Stimulated activated CD8-positive, alpha-beta memory T cell treated with anti-CD3 and anti-CD28 coated beads, Interleukin-12 subunit alpha, Interleukin-12 subunit beta, amount 100 ng/mL, for 4 hours (primary cell): ENCODE data around the gene CIAPIN1.
"Not testable (repeated sequence)": the region's sequence is repeated elsewhere in the genome, so short reads cannot be mapped to it uniquely, and the experiment has no call there.

Source experiments
- DNase-seq: peaks from one replicate; pipeline ENCODE4 v3.0.0-alpha.2; 2020; ENCODE audit warnings: low read depth

Gene CIAPIN1

DNA sequence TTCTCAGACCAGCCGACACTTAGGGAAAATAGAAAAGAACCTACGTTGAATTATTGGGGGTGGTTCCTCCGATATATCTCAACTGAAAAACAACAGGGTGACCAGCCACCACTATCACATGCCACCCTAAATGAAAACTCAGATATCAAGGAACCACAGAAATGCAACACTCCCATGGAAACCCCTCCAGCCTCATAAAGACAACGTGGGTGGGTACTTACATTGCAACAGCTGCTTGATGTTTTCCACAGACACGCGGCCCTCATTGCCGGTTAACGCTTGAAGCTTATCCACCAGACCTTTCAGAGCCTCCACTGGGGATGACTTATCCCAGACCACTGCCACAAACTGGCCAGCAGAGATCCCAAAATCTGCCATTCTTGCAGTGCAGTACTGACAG, 6.6 kb downstream of the CIAPIN1 start:
- DNase-seq = not testable (repeated sequence)

- DNase-seq = not testable (repeated sequence)
Measured at GRCh38 chr16:57439947-57440346, 7.2 kb downstream of the CIAPIN1 start.

DNA sequence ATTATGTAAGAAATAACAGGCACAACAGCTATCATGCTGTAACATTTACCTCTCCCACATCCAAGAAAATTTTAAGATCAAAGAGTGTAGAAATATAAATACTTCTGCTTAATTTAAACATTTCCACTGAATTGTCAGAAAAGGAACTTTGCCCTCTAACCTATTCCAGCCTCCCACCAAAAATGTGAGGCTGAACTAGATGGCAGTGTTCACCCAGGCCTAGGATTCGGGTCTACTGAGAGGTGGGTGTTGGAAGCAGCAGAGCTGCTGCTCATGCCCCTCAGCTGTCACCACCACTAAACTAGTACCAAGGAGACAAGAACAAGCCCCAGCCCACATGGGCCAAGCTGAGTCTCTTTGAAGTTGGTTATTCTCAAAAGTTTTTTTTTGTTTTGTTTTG, 11.3 kb downstream of the CIAPIN1 start:
- no peak for DNase-seq

DNA sequence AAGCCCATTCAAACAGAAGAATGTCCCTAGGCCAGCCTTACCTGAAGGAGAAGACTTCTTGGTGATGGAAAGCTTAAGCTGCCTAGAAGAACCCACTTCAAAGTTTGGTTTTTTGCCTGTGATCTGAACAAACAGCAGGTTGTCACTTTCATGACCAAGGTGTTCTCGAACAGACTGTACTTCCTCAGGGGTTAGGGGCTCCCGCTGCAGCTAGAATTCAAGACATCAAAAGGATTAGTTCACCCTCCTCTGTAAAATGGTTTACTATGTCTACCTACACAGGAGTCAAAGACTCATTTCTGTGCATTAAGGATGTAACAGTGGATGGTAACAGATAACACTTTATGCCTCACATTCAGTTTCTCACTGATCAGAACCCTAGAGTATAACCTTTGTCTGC, 13.2 kb downstream of the CIAPIN1 start:
- no peak for DNase-seq

GRCh38 chr16:57432989-57433388, 14.2 kb downstream of the CIAPIN1 start:
- DNase-seq = no peak

DNA sequence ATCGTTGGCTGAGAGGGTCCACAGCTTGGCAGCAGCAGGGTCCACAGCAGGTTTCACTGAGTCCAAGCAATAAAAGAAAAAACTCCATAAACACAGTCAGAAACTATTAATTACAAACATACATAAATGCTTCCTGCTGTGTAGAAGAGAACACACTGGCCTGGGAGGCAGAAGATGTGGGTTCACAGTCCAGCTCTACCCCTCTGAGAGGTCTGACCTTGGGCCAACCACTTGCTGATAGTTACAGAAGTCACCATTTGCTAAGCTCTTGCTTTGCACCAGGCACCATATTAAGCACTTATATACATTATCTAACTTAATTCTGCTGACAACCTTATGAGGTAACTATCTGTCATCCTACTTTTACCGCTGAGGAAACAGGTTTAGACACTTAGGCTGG, 14.7 kb downstream of the CIAPIN1 start:
- no peak for DNase-seq

DNA sequence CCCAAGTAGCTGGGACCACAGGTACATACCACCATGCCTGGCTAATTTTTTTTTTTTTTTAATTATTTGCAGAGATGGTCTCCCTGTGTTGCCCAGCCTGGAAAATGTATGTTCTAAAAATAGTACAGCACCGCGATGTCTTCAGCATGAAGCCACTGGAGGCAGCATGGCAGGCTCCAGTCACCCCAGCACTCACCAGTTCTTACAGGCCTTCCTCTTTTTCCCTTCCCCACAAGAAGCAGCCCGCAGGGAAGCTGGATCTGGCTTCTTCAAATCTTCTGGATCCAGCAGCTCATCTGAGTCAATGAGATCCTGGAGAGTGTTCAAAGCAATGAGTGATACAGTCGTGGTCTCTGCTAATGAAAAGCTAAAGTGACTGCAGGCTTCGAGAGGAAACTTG, 16.2 kb downstream of the CIAPIN1 start:
- DNase-seq = no peak

DNA sequence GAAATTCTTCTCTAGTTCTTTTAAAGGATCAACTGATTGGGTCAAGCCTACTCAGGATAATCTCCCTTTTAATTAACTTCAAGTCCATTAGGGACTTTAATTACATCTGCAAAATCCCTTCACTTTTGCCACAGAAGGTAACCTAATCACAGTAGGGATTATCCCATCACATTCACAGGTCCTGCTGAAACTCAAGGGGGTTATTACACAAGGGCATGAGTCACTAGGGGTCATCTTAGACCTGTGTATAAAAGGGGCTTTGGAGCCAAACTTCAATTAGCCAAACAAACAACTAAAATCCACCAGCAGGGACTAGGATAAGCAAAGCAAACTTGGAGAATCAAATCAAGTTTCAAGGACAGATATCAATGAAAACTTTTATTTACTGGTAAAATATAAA, 19.4 kb downstream of the CIAPIN1 start:
- DNase-seq = no peak

GRCh38 chr16:57427307-57427706, 19.9 kb downstream of the CIAPIN1 start:
- DNase-seq = no peak

- no peak for DNase-seq
Measured at GRCh38 chr16:57426356-57426755, 20.8 kb downstream of the CIAPIN1 start.

DNA sequence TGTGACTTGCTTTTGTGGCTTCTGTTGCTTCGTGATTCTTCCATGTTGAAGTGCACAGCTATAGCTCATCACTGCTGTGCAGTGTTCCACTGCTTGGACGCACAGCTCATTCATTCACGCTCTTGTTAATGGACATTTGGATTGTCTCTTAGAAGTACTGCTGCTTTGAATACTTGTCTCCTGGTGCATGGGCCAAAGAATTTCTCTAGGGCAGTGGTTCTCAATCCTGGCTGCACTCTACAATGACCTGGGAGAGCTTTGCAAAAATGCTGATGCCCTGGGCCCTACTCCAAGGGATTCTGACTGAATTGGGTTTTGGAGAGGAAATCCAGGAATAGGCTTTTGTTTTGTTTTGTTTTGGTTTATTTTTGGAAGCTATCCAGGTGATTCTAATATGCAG, 22.6 kb downstream of the CIAPIN1 start:
- no peak for DNase-seq

- no peak for DNase-seq
Measured at GRCh38 chr16:57423152-57423551, 24.0 kb downstream of the CIAPIN1 start.

- no peak for DNase-seq
Measured at GRCh38 chr16:57422026-57422944, 24.9 kb downstream of the CIAPIN1 start.

DNA sequence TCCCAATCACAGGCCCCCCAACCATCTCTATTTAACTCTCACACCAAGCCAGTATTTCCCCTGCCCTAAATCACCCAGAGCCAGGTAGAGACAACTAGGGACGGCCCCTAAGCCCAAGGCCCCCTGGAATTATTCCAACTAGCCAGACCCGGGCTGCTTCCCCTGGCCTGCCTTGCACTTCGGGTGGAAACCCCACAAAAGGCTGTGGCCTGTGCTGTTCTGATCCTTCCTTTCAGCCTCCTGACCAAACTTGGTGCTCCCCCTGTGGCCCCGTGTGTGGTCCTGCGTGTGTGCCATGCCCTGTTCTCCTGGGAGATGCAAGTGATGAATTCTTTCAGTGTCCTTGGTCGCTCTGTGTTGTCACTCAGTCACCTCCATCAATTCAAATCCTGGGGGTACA, 27.7 kb downstream of the CIAPIN1 start:
- DNase-seq = no peak

- no peak for DNase-seq
Measured at GRCh38 chr16:57416084-57416483, 31.1 kb downstream of the CIAPIN1 start.

DNA sequence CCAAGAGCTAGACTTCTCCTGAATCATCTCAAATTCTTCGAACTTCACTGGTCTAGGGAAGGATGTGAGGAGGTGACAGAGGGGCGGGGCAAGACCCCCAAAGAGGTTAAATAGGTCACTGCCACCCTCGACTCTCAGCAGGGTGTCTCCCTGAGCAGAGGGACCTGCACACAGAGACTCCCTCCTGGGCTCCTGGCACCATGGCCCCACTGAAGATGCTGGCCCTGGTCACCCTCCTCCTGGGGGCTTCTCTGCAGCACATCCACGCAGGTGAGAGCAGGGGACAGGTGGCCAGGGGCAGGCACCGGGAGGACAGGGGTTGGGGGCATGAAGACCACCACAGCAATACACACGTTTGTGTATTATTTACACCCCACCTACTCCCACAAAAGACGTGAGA, 33.5 kb downstream of the CIAPIN1 start:
- DNase-seq = no peak

GRCh38 chr16:57413301-57413730, 33.9 kb downstream of the CIAPIN1 start:
- no peak for DNase-seq

DNA sequence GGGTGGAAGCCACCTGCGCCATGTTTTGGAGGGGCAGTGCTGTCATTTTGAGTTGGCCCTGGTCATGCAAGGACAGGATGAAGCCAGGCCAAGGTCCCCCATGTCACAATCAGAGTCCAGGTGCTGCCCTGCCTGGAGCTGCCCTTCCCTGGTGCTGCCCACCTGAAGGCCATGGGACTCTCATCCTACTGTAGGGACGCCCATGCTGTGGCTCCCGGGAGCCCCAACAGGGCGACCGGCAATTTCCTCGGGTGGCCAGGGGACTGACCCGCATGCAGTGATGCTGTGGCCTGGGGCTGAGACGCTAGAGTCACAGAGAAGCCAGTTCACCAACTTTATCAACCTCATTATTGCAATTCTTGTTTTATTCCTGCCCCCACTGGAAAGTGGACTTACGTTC, 34.6 kb downstream of the CIAPIN1 start:
- no peak for DNase-seq

DNA sequence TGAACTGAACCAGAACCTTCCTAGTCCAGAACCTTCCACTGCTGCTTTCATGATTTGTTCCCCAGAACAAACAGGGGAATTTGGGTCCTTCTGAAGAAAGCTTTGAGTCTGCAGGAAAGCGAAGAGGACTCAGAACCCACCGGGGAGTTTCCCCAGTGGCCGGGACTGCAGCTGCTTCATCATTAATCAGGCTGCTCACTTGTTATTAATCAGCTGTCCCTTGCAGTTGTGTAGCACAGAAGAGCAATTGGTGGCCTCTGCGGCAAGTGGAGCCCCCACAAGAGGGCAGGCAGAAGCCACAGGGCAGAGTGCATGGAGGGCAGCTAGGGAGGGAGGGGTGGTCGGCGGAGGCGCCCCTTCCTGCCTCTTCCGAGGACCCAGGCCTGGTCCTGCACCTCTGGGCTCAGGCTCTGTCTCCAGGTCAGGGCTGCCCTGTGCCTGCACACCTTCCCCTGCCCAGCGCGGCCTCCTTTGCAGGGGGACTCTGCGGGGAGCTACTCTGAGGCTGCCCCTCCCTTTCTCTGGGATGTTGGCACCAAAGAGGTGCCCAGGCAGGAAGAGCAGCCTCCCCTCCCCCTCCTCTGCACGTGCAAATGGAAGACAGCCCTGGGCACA, 35.7 kb downstream of the CIAPIN1 start:
- no peak for DNase-seq

- DNase-seq = no peak
Measured at GRCh38 chr16:57409870-57410587, 37.2 kb downstream of the CIAPIN1 start.

- DNase-seq = no peak
Measured at GRCh38 chr16:57409065-57409464, 38.1 kb downstream of the CIAPIN1 start.

- no peak for DNase-seq
Measured at GRCh38 chr16:57407521-57408353, 39.4 kb downstream of the CIAPIN1 start.
